ENCODE data around the gene DNAJC9. TPM values are rescaled to one million over a fixed set of nuclear protein-coding genes. Genes with fewer than 3 reads are reported as not detected.

Gene DNAJC9
- total RNA-seq, 1 experiment from 2014 or later, result 63.5 TPM

DNA sequence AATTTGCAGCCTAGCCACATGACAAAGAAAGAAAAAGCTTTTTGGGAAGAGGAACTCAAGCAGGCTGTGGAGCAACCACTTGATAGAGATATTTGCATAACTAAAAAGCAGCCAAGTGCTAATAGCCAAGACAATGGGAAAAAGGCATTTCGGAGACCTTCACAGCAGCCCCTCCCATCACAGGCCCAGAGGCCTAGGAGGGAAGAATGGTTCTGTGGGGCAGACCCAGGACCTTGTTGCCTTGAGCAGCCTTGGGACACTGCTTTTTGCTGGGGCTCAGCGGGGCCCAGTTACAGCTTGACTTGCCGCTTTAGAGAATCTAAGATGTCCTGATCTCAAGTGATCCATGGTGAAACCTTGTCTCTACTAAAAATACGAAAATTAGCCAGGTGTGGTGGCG, 40.7 kb downstream of the DNAJC9 start:
- TF ChIP-seq CTCF (IDR thresholded peaks at IDR 0.05), result no peak
- no peak for TF ChIP-seq TCF7L2 (IDR thresholded peaks at IDR 0.05; ENCODE audit: low read depth, low read length)
- ATAC-seq (no peak), DNase-seq (ENCODE audit: low read depth, low spot score) (no peak)
- Histone ChIP-seq H3K27ac (ENCODE audit: low read length) (no peak overlapping the region), H3K4me1 (ENCODE audit: control insufficient read depth, insufficient read depth, low read length) (no peaks in the 10 kb centered on the region), H3K36me3 (ENCODE audit: control insufficient read depth, insufficient read depth, low read length) (no peaks in the 10 kb centered on the region), H3K27me3 (ENCODE audit: control insufficient read depth, insufficient read depth, low read length) (no peaks in the 10 kb centered on the region), H3K9me3 (ENCODE audit: control insufficient read depth, insufficient read depth, low read depth, low read length) (no peaks in the 10 kb centered on the region), H3K4me3 (ENCODE audit: low read depth in 2 of 2, low read length in 2 of 2) (no peak overlapping the region)
- ChIA-PET CTCF (no interaction called here), POLR2A (no interaction called here)
- intact Hi-C loops (cut with micrococcal nuclease; ENCODE audit: unreplicated experiment) (no loop called here), in situ Hi-C loops (cut with HindIII; ENCODE audit: low pct_unique_long_range_greater_than_20kb, low sequenced_read_pairs) (no loop called here)
- BruUV-seq (replicated peaks), result no TSS peak

GRCh38 chr10:73205890-73206289, 41.2 kb downstream of the DNAJC9 start:
- H3K9me3 ChIP-seq (ENCODE audit: control insufficient read depth, insufficient read depth, low read depth, low read length), result no peaks in the 10 kb centered on the region
- no peaks in the 10 kb centered on the region for H3K27me3 ChIP-seq (ENCODE audit: control insufficient read depth, insufficient read depth, low read length)
- POLR2A ChIA-PET, result no interaction called here
- H3K27ac ChIP-seq (ENCODE audit: low read length), result no peak overlapping the region
- TF ChIP-seq CTCF (IDR thresholded peaks at IDR 0.05) (no peak), TCF7L2 (IDR thresholded peaks at IDR 0.05; ENCODE audit: low read depth, low read length) (no peak), REST (IDR thresholded peaks at IDR 0.05; ENCODE audit: insufficient read depth in 1 of 2, low read depth in 2 of 2, low read length in 1 of 2) (no peak), POLR2AphosphoS5 (IDR thresholded peaks at IDR 0.05; ENCODE audit: low read depth, low read length) (no peak), SIN3A (IDR thresholded peaks at IDR 0.05; ENCODE audit: borderline replicate concordance, insufficient read depth, low read depth, low read length) (no peak)
- no peak overlapping the region for H3K4me3 ChIP-seq (ENCODE audit: low read depth in 2 of 2, low read length in 2 of 2)
- CTCF ChIA-PET, result no interaction called here
- H3K4me1 ChIP-seq (ENCODE audit: control insufficient read depth, insufficient read depth, low read length), result no peaks in the 10 kb centered on the region
- intact Hi-C loops (cut with micrococcal nuclease; ENCODE audit: unreplicated experiment), result no loop called here
- ATAC-seq (no peak), DNase-seq (ENCODE audit: low read depth, low spot score) (no peak)
- H3K36me3 ChIP-seq (ENCODE audit: control insufficient read depth, insufficient read depth, low read length), result no peaks in the 10 kb centered on the region
- no TSS peak for BruUV-seq (replicated peaks)
- in situ Hi-C loops (cut with HindIII; ENCODE audit: low pct_unique_long_range_greater_than_20kb, low sequenced_read_pairs), result no loop called here

DNA sequence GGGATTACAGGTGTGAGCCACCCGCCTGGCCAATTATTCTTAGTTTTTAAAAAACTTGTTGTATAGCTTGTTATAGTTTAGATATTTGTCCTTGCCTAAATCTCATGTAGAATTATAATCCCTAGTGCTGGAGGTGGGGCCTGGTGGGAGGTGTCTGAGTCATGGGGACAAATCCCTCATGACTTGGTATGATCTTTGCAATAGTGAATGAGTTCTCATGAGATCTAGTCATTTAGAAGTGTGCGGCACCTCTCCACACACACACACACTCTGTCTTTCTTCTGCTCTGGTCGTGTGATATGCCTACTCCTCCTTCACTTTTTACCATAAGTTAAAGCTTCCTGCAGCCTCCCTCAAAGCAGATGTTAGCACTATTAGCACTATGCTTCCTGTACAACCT, 42.0 kb downstream of the DNAJC9 start:
- Histone ChIP-seq H3K4me3 (ENCODE audit: low read depth in 2 of 2, low read length in 2 of 2) (no peak overlapping the region), H3K9me3 (ENCODE audit: control insufficient read depth, insufficient read depth, low read depth, low read length) (no peaks in the 10 kb centered on the region), H3K27ac (ENCODE audit: low read length) (no peak overlapping the region), H3K36me3 (ENCODE audit: control insufficient read depth, insufficient read depth, low read length) (no peaks in the 10 kb centered on the region), H3K4me1 (ENCODE audit: control insufficient read depth, insufficient read depth, low read length) (no peaks in the 10 kb centered on the region), H3K27me3 (ENCODE audit: control insufficient read depth, insufficient read depth, low read length) (no peaks in the 10 kb centered on the region)
- intact Hi-C loops (cut with micrococcal nuclease; ENCODE audit: unreplicated experiment) (no loop called here), in situ Hi-C loops (cut with HindIII; ENCODE audit: low pct_unique_long_range_greater_than_20kb, low sequenced_read_pairs) (no loop called here)
- POLR2A ChIA-PET, result no interaction called here
- no TSS peak for BruUV-seq (replicated peaks)
- no peak for DNase-seq (ENCODE audit: low read depth, low spot score)
- CTCF ChIA-PET, result no interaction called here
- ATAC-seq, result no peak
- TF ChIP-seq POLR2AphosphoS5 (IDR thresholded peaks at IDR 0.05; ENCODE audit: low read depth, low read length), result no peak
- no peak for TF ChIP-seq REST (IDR thresholded peaks at IDR 0.05; ENCODE audit: insufficient read depth in 1 of 2, low read depth in 2 of 2, low read length in 1 of 2)
- no peak for TF ChIP-seq TCF7L2 (IDR thresholded peaks at IDR 0.05; ENCODE audit: low read depth, low read length)
- no peak for TF ChIP-seq SIN3A (IDR thresholded peaks at IDR 0.05; ENCODE audit: borderline replicate concordance, insufficient read depth, low read depth, low read length)
- no peak for TF ChIP-seq CTCF (IDR thresholded peaks at IDR 0.05)
